SK-N-SH (cell line): ENCODE data around the gene MYO9B.
"Not testable (repeated sequence)": the region's sequence is repeated elsewhere in the genome, so short reads cannot be mapped to it uniquely, and the experiment has no call there.

Source experiments
- CHD2 ChIP-seq: fragments of 150-350 bp; IDR thresholded peaks from 2 replicates; pipeline ENCODE4 v1.6.1; 2018; ENCODE audit warnings: low read length; ENCODE audit not compliant: partially characterized antibody
- POLR2AphosphoS5 ChIP-seq: IDR thresholded peaks from 2 replicates; pipeline ENCODE4 v1.6.1; 2012; ENCODE audit warnings: low read depth, low read length
- RAD21 ChIP-seq: IDR thresholded peaks from 2 replicates; pipeline ENCODE4 v1.6.1; 2012; ENCODE audit warnings: mild to moderate bottlenecking, low read length
- TCF12 ChIP-seq: IDR thresholded peaks from 2 replicates; pipeline ENCODE4 v1.4.0; 2012
- TF ChIP-seq, protein P1 (sequence below): fragments of 200-600 bp; sonication (generic); IDR thresholded peaks from 2 replicates; pipeline ENCODE4 v1.6.1; 2017; ENCODE audit warnings: antibody characterized with exemption, mild to moderate bottlenecking, moderate library complexity

- TF ChIP-seq, protein P1, sequence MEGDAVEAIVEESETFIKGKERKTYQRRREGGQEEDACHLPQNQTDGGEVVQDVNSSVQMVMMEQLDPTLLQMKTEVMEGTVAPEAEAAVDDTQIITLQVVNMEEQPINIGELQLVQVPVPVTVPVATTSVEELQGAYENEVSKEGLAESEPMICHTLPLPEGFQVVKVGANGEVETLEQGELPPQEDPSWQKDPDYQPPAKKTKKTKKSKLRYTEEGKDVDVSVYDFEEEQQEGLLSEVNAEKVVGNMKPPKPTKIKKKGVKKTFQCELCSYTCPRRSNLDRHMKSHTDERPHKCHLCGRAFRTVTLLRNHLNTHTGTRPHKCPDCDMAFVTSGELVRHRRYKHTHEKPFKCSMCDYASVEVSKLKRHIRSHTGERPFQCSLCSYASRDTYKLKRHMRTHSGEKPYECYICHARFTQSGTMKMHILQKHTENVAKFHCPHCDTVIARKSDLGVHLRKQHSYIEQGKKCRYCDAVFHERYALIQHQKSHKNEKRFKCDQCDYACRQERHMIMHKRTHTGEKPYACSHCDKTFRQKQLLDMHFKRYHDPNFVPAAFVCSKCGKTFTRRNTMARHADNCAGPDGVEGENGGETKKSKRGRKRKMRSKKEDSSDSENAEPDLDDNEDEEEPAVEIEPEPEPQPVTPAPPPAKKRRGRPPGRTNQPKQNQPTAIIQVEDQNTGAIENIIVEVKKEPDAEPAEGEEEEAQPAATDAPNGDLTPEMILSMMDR, result not testable (repeated sequence)
- not testable (repeated sequence) for TF ChIP-seq TCF12, RAD21, CHD2, POLR2AphosphoS5
Measured at GRCh38 chr19:17094694-17095093, 19.1 kb downstream of the MYO9B start.
